Measurements from ENCODE around the gene FGFR3. TPM values are rescaled to one million over a fixed set of nuclear protein-coding genes. Genes with fewer than 3 reads are reported as not detected.

The FGFR3 gene
- total RNA-seq, 1 donor from 2014 or later = 34.2 TPM

GRCh38 chr4:1826531-1827350 is 33.6 kb downstream of the FGFR3 start:
- intact Hi-C loops (cut with DNase I) = no loop called here
- TF ChIP-seq CTCF (IDR thresholded peaks at IDR 0.05) = no peak
- no peak for ATAC-seq

GRCh38 chr4:1830234-1830633 is 37.1 kb downstream of the FGFR3 start:
- Histone ChIP-seq H3K36me3 (peaks cover 76% of the 10 kb centered on the region), H3K4me1 (no peaks in the 10 kb centered on the region), H3K27me3 (ENCODE audit: low read depth) (no peaks in the 10 kb centered on the region), H3K4me3 (no peak overlapping the region), H3K9me3 (no peaks in the 10 kb centered on the region), H3K27ac (no peak overlapping the region)
- intact Hi-C loops (cut with DNase I) = no loop called here
- ATAC-seq (no peak), DNase-seq (no peak)
- TF ChIP-seq CTCF (IDR thresholded peaks at IDR 0.05) = no peak

More at GRCh38 chr4:1826531-1827350, 33.6 kb downstream of the FGFR3 start:
- Histone ChIP-seq H3K27me3 (ENCODE audit: low read depth) (no peaks in the 10 kb centered on the region), H3K4me3 (no peak overlapping the region), H3K36me3 (peaks cover 76% of the 10 kb centered on the region), H3K27ac (no peak overlapping the region), H3K4me1 (no peaks in the 10 kb centered on the region), H3K9me3 (no peaks in the 10 kb centered on the region)
- no peak for DNase-seq

GRCh38 chr4:1830642-1831228 is 37.6 kb downstream of the FGFR3 start:
- Histone ChIP-seq H3K4me1 (no peaks in the 10 kb centered on the region), H3K36me3 (peaks cover 76% of the 10 kb centered on the region), H3K9me3 (no peaks in the 10 kb centered on the region), H3K27me3 (ENCODE audit: low read depth) (no peaks in the 10 kb centered on the region), H3K27ac (no peak overlapping the region), H3K4me3 (no peak overlapping the region)
- DNase-seq (no peak), ATAC-seq (no peak)
- TF ChIP-seq CTCF (IDR thresholded peaks at IDR 0.05) = no peak
- intact Hi-C loops (cut with DNase I) = no loop called here

GRCh38 chr4:1831331-1831730 is 38.2 kb downstream of the FGFR3 start:
- TF ChIP-seq CTCF (IDR thresholded peaks at IDR 0.05) = no peak
- Histone ChIP-seq H3K27ac (no peak overlapping the region), H3K4me3 (no peak overlapping the region), H3K4me1 (no peaks in the 10 kb centered on the region), H3K9me3 (no peaks in the 10 kb centered on the region), H3K36me3 (peaks cover 76% of the 10 kb centered on the region), H3K27me3 (ENCODE audit: low read depth) (no peaks in the 10 kb centered on the region)
- ATAC-seq (no peak), DNase-seq (no peak)
- intact Hi-C loops (cut with DNase I) = no loop called here

- ATAC-seq = no peak
- Histone ChIP-seq H3K9me3 (no peaks in the 10 kb centered on the region), H3K4me3 (no peak overlapping the region), H3K4me1 (no peaks in the 10 kb centered on the region), H3K27me3 (ENCODE audit: low read depth) (no peaks in the 10 kb centered on the region), H3K27ac (no peak overlapping the region), H3K36me3 (peaks cover 83% of the 10 kb centered on the region)
- no peak for TF ChIP-seq CTCF (IDR thresholded peaks at IDR 0.05)
- intact Hi-C loops (cut with DNase I) = no loop called here
- no peak for DNase-seq
These were observed 39.6 kb downstream of the FGFR3 start for GRCh38 chr4:1832690-1833089.

Data from lower lobe of right lung (tissue), 2 donors.